Neural cell (in vitro differentiated cells): ENCODE data around the gene NAGS. TPM values are rescaled to one million over a fixed set of nuclear protein-coding genes. Genes with fewer than 3 reads are reported as not detected.

Experiments
- H2AFZ ChIP-seq: fragments of 200-600, 300-800 bp; sonication (generic), shearing (Covaris generic); 2 replicates; pipeline ENCODE4 v1.6.0; 2014; ENCODE audit warnings: low read depth, mild to moderate bottlenecking, antibody characterized with exemption, low read length, moderate library complexity
- H3F3A ChIP-seq: fragments of 200-600 bp; shearing (Covaris generic); 2 replicates; pipeline ENCODE4 v1.6.1; 2016; ENCODE audit warnings: mild to moderate bottlenecking, moderate library complexity, mixed read lengths, antibody characterized with exemption, low read length; ENCODE audit not compliant: insufficient read depth, poor library complexity, severe bottlenecking
- H3K27ac ChIP-seq: fragments of 200-600, 300-800 bp; sonication (generic), shearing (Covaris generic); 2 replicates; pipeline ENCODE4 v1.5.1; 2014; ENCODE audit warnings: mild to moderate bottlenecking, low read length, moderate library complexity
- H3K27me3 ChIP-seq: fragments of 300-800, 200-600 bp; sonication (generic), shearing (Covaris generic); 2 replicates; pipeline ENCODE4 v1.6.0; 2014; ENCODE audit warnings: mild to moderate bottlenecking, low read depth, low read length, moderate library complexity; ENCODE audit not compliant: insufficient read depth
- H3K36me3 ChIP-seq: fragments of 300-800, 200-600 bp; sonication (generic), shearing (Covaris generic); 2 replicates; pipeline ENCODE4 v1.5.1; 2014; ENCODE audit warnings: mild to moderate bottlenecking, antibody characterized with exemption, low read length, moderate library complexity; ENCODE audit not compliant: insufficient read depth
- H3K4me2 ChIP-seq: fragments of 300-800, 200-600 bp; sonication (generic), shearing (Covaris generic); 2 replicates; pipeline ENCODE4 v1.6.0; 2014; ENCODE audit warnings: mild to moderate bottlenecking, low read length
- H3K4me3 ChIP-seq: fragments of 300-800, 200-600 bp; sonication (generic), shearing (Covaris generic); 2 replicates; pipeline ENCODE4 v1.5.1; 2014; ENCODE audit warnings: mild to moderate bottlenecking, low read length, moderate library complexity
- H3K79me2 ChIP-seq: fragments of 200-600 bp; shearing (Covaris generic); replicated peaks from 2 replicates; pipeline ENCODE4 v1.6.0; 2014; ENCODE audit warnings: mild to moderate bottlenecking, low read length, moderate library complexity; ENCODE audit not compliant: insufficient read depth
- H3K9ac ChIP-seq: fragments of 300-800, 200-600 bp; sonication (generic), shearing (Covaris generic); 2 replicates; pipeline ENCODE4 v1.6.1; 2016; ENCODE audit warnings: mild to moderate bottlenecking, low read length, mixed read lengths
- H3K9me2 ChIP-seq: fragments of 200-600 bp; shearing (Covaris generic); 2 replicates; pipeline ENCODE4 v1.6.1; 2016; ENCODE audit warnings: mild to moderate bottlenecking, low read length, mixed read lengths; ENCODE audit not compliant: insufficient read depth
- H3K9me3 ChIP-seq: fragments of 200-600, 300-800 bp; sonication (generic), shearing (Covaris generic); 2 replicates; pipeline ENCODE4 v1.6.1; 2016; ENCODE audit warnings: mild to moderate bottlenecking, mixed run types, low read length, moderate library complexity, mixed read lengths
- H4K20me1 ChIP-seq: fragments of 200-600 bp; shearing (Covaris generic); 2 replicates; pipeline ENCODE4 v1.6.1; 2016; ENCODE audit warnings: mild to moderate bottlenecking, mixed run types; ENCODE audit not compliant: insufficient read depth
- EP300 ChIP-seq: fragments of 450-650 bp; conservative IDR thresholded peaks from 2 replicates; pipeline ENCODE4 v1.6.1; 2014; ENCODE audit warnings: antibody characterized with exemption, mild to moderate bottlenecking, moderate library complexity; ENCODE audit not compliant: poor library complexity, severe bottlenecking
- EZH2 ChIP-seq: fragments of 200-600, 300-800 bp; shearing (Covaris generic), sonication (generic); IDR thresholded peaks from 2 replicates; pipeline ENCODE4 v1.6.1; 2014; ENCODE audit warnings: antibody characterized with exemption, low read length, borderline replicate concordance, mild to moderate bottlenecking; ENCODE audit not compliant: insufficient read depth, poor library complexity, severe bottlenecking
- MXI1 ChIP-seq: fragments of 450-650 bp; conservative IDR thresholded peaks from 2 replicates; pipeline ENCODE4 v1.6.1; 2014; ENCODE audit warnings: antibody characterized with exemption, mild to moderate bottlenecking; ENCODE audit not compliant: poor library complexity, severe bottlenecking
- POLR2AphosphoS5 ChIP-seq: IDR thresholded peaks from 2 replicates; pipeline ENCODE4 v1.6.1; 2012
- RAD21 ChIP-seq: fragments of 450-650 bp; conservative IDR thresholded peaks from 2 replicates; pipeline ENCODE4 v1.6.1; 2014; ENCODE audit warnings: antibody characterized with exemption, mild to moderate bottlenecking, moderate library complexity
- SMC3 ChIP-seq: fragments of 450-650 bp; conservative IDR thresholded peaks from 2 replicates; pipeline ENCODE4 v1.6.1; 2014; ENCODE audit warnings: antibody characterized with exemption, mild to moderate bottlenecking, moderate library complexity; ENCODE audit not compliant: poor library complexity
- TAF1 ChIP-seq: IDR thresholded peaks from 2 replicates; pipeline ENCODE4 v1.6.1; 2012; ENCODE audit warnings: low read depth
- polyA plus RNA-seq: library from polyadenylated mRNA; depleted of rRNA; stranded (reverse); fragments of >200 nt; gene quantifications from 2 replicates; pipeline ENCODE4 v1.2.3, GENCODE V29; 2014
- TF ChIP-seq, protein P1 (sequence below): fragments of 450-650 bp; IDR thresholded peaks from 2 replicates; pipeline ENCODE4 v1.5.1; 2014; ENCODE audit warnings: antibody characterized with exemption, mild to moderate bottlenecking, moderate library complexity; ENCODE audit not compliant: poor library complexity, severe bottlenecking
- TF ChIP-seq, protein P2 (sequence below): IDR thresholded peaks from 2 replicates; pipeline ENCODE4 v1.6.1; 2012; ENCODE audit warnings: borderline replicate concordance

Gene NAGS
- polyA plus RNA-seq, 1 donor from 2014 or later, result not detected

DNA sequence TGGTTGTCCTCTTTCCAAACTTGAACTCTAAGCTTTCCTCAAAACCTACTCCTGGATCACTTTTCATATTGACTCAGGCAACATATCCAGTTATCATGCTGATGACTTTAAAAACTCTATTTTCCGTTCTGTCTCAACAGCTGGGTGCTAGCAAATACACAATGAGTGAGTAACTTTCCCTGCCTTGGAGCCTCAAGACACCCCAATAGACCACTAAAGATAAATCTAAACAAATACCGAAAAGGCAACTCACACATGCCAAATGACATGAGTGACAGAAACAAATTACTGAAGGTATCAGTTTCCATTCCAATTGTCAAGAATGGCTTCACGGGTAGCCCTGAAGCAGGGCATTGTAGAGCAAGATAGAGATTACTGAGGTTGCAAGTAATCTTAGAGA lies 26.1 kb downstream of the NAGS start:
- H3K27ac ChIP-seq, result no peak overlapping the region
- H3K9me2 ChIP-seq, result no peaks in the 10 kb centered on the region
- no peaks in the 10 kb centered on the region for H3K9me3 ChIP-seq
- no peak overlapping the region for H3K9ac ChIP-seq
- H3F3A ChIP-seq, result no peaks in the 10 kb centered on the region
- TF ChIP-seq SMC3 (no peak), POLR2AphosphoS5 (no peak), MXI1 (no peak), EZH2 (no peak), TAF1 (no peak), RAD21 (no peak), EP300 (no peak)
- TF ChIP-seq, protein P1, sequence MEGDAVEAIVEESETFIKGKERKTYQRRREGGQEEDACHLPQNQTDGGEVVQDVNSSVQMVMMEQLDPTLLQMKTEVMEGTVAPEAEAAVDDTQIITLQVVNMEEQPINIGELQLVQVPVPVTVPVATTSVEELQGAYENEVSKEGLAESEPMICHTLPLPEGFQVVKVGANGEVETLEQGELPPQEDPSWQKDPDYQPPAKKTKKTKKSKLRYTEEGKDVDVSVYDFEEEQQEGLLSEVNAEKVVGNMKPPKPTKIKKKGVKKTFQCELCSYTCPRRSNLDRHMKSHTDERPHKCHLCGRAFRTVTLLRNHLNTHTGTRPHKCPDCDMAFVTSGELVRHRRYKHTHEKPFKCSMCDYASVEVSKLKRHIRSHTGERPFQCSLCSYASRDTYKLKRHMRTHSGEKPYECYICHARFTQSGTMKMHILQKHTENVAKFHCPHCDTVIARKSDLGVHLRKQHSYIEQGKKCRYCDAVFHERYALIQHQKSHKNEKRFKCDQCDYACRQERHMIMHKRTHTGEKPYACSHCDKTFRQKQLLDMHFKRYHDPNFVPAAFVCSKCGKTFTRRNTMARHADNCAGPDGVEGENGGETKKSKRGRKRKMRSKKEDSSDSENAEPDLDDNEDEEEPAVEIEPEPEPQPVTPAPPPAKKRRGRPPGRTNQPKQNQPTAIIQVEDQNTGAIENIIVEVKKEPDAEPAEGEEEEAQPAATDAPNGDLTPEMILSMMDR, result no peak
- TF ChIP-seq, protein P2, sequence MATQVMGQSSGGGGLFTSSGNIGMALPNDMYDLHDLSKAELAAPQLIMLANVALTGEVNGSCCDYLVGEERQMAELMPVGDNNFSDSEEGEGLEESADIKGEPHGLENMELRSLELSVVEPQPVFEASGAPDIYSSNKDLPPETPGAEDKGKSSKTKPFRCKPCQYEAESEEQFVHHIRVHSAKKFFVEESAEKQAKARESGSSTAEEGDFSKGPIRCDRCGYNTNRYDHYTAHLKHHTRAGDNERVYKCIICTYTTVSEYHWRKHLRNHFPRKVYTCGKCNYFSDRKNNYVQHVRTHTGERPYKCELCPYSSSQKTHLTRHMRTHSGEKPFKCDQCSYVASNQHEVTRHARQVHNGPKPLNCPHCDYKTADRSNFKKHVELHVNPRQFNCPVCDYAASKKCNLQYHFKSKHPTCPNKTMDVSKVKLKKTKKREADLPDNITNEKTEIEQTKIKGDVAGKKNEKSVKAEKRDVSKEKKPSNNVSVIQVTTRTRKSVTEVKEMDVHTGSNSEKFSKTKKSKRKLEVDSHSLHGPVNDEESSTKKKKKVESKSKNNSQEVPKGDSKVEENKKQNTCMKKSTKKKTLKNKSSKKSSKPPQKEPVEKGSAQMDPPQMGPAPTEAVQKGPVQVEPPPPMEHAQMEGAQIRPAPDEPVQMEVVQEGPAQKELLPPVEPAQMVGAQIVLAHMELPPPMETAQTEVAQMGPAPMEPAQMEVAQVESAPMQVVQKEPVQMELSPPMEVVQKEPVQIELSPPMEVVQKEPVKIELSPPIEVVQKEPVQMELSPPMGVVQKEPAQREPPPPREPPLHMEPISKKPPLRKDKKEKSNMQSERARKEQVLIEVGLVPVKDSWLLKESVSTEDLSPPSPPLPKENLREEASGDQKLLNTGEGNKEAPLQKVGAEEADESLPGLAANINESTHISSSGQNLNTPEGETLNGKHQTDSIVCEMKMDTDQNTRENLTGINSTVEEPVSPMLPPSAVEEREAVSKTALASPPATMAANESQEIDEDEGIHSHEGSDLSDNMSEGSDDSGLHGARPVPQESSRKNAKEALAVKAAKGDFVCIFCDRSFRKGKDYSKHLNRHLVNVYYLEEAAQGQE, result no peak
- H4K20me1 ChIP-seq, result no peaks in the 10 kb centered on the region
- H3K27me3 ChIP-seq, result no peaks in the 10 kb centered on the region
- no peak overlapping the region for H2AFZ ChIP-seq
- H3K79me2 ChIP-seq, result no peaks in the 10 kb centered on the region
- H3K4me2 ChIP-seq, result no peak overlapping the region
- no peaks in the 10 kb centered on the region for H3K36me3 ChIP-seq
- no peak overlapping the region for H3K4me3 ChIP-seq

DNA sequence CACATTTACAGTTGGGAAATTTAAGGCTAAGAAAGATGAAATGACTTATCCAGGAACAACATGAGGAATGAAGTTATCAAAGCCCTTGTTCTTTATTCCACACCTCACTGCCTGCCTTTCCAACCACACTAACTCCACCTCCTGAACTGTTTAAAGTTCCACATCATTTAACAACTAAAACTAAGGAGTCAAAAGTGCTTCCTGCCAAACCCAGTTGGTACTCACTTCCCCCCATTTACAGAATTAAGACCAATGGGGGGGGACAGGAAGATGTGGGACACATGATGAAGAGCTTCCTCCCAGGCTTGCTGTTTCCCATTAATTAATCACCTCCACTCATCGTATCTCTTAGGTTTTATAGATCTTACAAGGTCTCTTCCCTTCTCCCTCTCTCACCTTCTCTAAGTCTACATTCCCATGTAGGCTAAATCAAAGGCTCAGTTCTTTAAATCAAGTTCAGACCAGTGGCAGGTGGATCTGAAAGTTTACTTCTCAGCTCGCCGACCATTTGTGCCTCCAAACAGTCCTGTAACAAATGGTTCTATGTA lies 29.5 kb downstream of the NAGS start:
- H3K36me3 ChIP-seq, result no peaks in the 10 kb centered on the region

More for the DNA sequence above, 29.5 kb downstream of the NAGS start:
- Histone ChIP-seq H3K4me2 (no peak overlapping the region), H4K20me1 (no peaks in the 10 kb centered on the region), H3K27ac (no peak overlapping the region), H3K9ac (no peak overlapping the region), H3K27me3 (no peaks in the 10 kb centered on the region), H3K9me2 (no peaks in the 10 kb centered on the region), H3K4me3 (no peak overlapping the region), H3F3A (no peaks in the 10 kb centered on the region), H3K79me2 (no peaks in the 10 kb centered on the region), H3K9me3 (no peaks in the 10 kb centered on the region), H2AFZ (no peak overlapping the region)
- TF ChIP-seq POLR2AphosphoS5, result no peak
- no peak for TF ChIP-seq MXI1
- TF ChIP-seq TAF1, result no peak
- no peak for TF ChIP-seq EZH2
- TF ChIP-seq, protein P2, result no peak
- no peak for TF ChIP-seq RAD21
- TF ChIP-seq, protein P1, result no peak
- no peak for TF ChIP-seq SMC3
- TF ChIP-seq EP300, result no peak
